ENCODE measurements around the gene FICD.

DNA sequence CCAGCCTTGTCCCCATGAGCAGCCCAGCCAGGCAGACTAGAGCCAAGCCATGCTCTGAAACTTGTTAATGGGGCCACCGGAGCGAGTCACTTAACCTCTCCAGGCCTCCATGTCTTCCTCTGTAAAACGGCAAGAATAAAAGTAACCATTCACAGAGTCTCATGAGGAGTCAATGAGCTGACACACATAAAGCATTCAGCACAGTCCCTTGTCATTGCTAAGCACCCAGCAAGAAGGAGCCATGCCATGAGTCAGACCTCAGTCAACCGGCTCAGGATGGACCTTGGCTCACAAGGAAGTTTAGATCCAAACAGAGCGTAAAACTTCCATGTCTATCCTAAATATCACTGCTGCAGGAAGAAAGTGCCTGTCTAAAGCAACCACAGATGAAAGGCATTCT, 10.6 kb downstream of the FICD start:
- TF ChIP-seq CTCF (conservative IDR thresholded peaks at IDR 0.05) = no peak
- no peak for TF ChIP-seq ZFX (IDR thresholded peaks at IDR 0.05)

All from C4-2B (cell line).